AG08395 (cell line): ENCODE results near the gene ERC1.
"Not testable (repeated sequence)": the region's sequence is repeated elsewhere in the genome, so short reads cannot be mapped to it uniquely, and the experiment has no call there.

Experiments
- DNase-seq: peaks from one replicate; pipeline ENCODE4 v3.0.0; 2012; ENCODE audit warnings: mixed read lengths, low spot score

Gene ERC1

DNA sequence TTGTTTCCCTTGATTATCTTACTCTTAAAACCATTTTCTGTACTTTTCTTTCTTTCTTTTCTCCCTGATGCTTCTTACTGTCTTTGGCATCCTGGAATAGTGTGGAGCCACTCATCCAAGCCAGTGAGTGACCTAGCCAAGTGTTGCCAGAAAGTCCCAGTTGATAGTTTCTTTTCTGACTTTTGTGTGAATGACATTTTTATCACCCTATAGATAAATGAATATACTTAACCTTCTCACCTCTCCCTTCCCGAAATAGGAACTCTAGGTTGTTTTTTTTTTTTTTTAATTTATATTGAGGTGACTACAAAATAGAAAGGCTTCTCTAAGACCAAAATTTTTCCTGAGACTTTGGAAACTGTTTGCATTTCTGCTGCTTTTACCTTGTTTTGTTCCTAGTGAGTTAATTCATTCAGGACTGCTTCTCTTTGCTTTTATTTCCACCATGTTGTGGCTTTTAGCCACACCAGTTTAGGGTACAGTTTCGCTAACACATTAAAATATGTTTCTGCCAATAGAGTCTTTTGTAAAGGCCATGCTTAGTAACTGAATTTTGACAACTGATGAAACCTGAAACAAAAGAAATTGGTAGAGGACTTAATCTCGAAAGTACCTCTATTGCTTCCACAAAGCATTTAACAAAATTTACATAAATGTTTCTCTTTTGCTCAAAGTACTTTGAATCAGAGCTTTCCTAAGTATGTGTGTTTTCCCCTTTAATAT lies 194.6 kb downstream of the ERC1 start:
- DNase-seq: no peak

DNA sequence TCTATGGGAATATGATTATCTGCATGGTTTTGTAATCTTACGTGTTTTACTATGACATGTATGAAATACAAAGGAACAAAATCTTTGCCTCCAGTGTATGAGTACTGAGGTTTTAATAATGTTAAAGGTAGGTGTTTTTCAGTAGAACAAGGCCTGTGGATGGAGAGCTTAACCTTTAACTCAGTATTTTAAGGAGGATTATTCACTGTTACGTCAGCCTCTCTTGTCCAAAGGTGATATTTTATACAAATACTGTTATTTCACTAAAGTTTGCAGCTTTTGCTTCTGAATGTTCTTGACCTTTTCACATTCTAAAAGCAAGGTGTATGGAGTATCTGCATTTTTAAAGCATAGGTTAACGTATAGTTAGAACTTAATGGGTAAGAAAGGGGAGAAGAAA lies 195.3 kb downstream of the ERC1 start:
- no peak for DNase-seq

GRCh38 chr12:1188016-1188415 lies 197.0 kb downstream of the ERC1 start:
- no peak for DNase-seq

DNA sequence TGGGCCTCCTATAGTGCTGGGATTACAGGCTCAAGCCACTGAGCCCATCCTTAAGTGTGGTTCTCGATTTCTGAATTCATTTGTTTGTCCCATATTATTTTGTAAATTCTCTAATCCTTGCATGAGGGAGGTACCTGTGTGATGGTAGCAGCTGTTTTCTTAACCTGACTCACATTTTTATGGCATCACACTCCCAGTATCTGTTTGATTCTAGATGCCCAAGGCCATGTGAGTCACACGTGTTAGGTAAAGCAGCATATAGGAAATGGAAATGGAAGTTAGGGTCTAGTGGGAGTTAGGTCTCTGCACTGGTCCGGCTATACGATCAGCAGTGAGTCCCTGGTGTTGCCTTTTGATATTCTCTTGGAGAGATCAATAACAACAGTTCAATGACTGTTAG lies 198.1 kb downstream of the ERC1 start:
- DNase-seq: no peak

GRCh38 chr12:1195513-1195912 lies 204.5 kb downstream of the ERC1 start:
- DNase-seq: no peak

GRCh38 chr12:1197264-1198018 lies 206.4 kb downstream of the ERC1 start:
- peak; percentile 47 for DNase-seq

GRCh38 chr12:1198854-1199253 lies 207.8 kb downstream of the ERC1 start:
- not testable (repeated sequence) for DNase-seq

- no peak for DNase-seq
Observed at GRCh38 chr12:1199700-1200099, 208.7 kb downstream of the ERC1 start.

GRCh38 chr12:1201030-1201429 lies 210.0 kb downstream of the ERC1 start:
- no peak for DNase-seq

- no peak for DNase-seq
Observed at GRCh38 chr12:1201886-1202285, 210.9 kb downstream of the ERC1 start.

DNA sequence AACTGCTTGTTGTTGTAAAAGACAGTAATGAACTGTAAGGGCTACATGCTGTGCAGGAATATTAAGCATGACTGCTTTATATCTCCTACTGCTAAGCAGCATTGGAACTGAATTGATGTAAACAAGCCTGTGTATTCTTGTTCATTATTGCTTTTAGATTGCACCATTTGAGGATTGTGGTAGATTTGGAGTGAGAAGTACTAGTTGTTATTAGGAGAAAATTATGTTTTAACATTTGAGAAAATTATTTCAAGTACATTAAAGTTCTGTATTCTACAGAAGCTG lies 212.7 kb downstream of the ERC1 start:
- no peak for DNase-seq

GRCh38 chr12:1204581-1205121 lies 213.6 kb downstream of the ERC1 start:
- no peak for DNase-seq

GRCh38 chr12:1205512-1206060 lies 214.6 kb downstream of the ERC1 start:
- peak; percentile 10 for DNase-seq

- DNase-seq: no peak
Observed at GRCh38 chr12:1206118-1206734, 215.2 kb downstream of the ERC1 start.

DNA sequence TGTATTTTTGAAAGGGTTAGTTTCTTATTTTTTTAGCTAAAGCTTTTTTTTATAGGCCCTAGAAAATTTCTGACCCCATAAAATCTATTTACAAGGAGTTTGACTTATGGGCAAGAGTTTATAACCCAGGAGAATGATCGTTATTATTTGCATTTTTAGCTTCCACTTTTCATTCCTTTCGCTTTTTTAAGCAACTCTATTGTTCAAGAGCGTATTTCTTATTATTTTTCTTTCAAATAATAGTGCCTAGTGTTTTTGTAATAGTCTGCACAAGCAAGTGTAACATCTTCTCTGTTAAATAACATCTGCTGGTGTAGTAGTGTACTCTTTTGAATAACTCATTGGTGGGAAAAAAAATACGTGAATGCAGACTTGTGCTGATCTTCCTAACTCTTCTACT lies 216.3 kb downstream of the ERC1 start:
- no peak for DNase-seq

- DNase-seq: not testable (repeated sequence)
Observed at GRCh38 chr12:1208719-1209118, 217.7 kb downstream of the ERC1 start.

GRCh38 chr12:1212526-1212925 lies 221.5 kb downstream of the ERC1 start:
- DNase-seq: no peak

DNA sequence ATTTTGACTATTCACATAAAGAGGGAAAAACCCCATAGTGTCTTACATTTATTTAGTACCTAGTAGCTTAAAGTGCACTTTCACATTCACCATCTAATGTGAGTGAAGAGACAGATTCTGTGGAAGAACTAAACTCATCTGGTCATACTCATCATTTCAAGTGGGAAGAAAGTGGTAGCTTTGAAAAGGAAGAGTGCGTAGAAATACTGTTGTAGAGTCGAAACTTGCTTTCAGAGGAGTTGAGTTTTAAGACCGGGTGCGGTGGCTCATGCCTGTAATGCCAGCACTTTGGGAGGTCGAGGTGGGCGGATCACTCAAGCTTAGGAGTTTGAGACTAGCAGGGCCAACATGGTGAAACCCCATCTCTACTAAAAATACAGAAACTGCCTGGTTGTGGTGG lies 222.2 kb downstream of the ERC1 start:
- no peak for DNase-seq

DNA sequence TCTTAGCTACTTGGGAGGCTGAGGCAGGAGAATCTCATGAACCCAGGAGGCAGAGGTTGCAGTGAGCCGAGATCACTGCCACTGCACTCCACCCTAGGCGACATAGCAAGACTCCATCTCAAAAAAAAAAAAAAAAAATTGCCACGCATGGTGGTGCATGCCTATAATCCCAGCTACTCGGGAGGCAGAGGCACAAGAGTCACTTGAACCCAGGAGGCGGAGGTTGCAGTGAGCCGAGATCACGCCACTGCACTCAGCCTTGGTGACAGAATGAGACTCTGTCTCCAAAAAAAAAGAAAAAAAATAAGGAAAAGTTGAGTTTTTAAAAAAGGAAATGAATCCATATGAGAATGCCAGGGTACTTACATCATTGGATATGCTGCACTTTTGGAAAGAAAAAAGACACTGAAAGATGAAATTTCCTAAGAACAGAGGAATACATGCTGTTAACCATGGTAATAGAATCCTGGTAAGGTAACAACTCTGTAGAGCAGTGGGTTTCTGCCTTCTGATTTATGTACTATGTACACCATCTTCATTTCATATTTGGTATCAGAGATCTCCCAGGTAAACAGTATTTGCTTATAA lies 222.7 kb downstream of the ERC1 start:
- DNase-seq: no peak

DNA sequence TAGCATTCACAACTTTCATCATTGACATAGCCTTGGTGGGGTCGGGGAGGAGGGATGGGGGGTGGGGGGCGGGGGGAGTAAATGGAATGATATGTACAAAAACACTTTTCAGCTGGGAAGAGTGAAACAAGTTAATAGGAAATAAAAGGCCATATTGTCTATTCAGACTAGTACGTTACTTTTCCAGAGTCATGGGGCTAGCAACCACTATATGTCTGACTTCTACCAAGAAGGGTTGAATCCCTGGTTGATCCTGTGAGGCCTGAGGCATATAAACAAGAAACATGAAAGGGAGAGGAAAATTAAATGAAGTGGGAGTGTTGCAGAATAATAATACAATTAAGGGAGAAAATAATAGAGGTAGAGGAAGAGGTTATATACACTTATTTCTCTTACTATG lies 225.5 kb downstream of the ERC1 start:
- DNase-seq: no peak

GRCh38 chr12:1217191-1217949 lies 226.3 kb downstream of the ERC1 start:
- DNase-seq: peak; percentile 68

GRCh38 chr12:1218369-1218768 lies 227.3 kb downstream of the ERC1 start:
- no peak for DNase-seq
